ENCODE measurements around the gene INCA1. TPM values are rescaled to one million over a fixed set of nuclear protein-coding genes. Genes with fewer than 3 reads are reported as not detected.

The INCA1 gene
- total RNA-seq, 4 donors from 2014 or later: 0.73 to 1.4 (median 1.2) TPM

DNA sequence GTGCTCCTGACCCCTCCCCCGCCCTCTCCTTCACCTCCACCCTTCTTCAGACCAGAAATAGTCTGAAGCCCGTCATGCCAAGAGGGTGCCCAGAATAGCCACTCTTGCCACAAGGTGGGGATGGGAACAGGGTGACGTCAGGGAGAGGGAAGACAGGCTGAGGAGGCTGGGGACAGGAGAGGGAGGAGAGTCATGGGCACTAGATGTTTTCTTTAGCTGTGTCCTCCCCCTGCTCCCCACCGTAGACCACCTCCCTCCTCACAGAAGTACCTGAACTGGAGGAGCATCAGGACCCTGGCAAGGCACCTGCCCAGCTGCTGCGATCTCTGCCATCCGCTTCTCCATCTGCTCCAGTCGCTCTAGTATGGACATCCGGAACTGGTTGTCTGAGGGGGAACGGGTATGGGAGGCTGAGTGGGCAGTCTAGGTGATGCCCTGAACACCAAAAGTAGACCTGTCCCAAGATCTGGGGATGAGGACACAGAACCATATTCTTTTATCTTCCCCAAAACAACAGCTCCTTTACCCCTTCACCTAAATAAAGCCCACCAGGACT is 23.1 kb downstream of the INCA1 start:
- WGBS: 91% methylated on average over 9 of the region's 9 CpGs
- H3K27me3 ChIP-seq: no peaks in the 10 kb centered on the region
- H3K36me3 ChIP-seq: peaks cover 87% of the 10 kb centered on the region
- no peak for TF ChIP-seq POLR2AphosphoS5 (IDR thresholded peaks at IDR 0.05)
- no peak for TF ChIP-seq POLR2A (IDR thresholded peaks at IDR 0.05)
- TF ChIP-seq, protein P1, sequence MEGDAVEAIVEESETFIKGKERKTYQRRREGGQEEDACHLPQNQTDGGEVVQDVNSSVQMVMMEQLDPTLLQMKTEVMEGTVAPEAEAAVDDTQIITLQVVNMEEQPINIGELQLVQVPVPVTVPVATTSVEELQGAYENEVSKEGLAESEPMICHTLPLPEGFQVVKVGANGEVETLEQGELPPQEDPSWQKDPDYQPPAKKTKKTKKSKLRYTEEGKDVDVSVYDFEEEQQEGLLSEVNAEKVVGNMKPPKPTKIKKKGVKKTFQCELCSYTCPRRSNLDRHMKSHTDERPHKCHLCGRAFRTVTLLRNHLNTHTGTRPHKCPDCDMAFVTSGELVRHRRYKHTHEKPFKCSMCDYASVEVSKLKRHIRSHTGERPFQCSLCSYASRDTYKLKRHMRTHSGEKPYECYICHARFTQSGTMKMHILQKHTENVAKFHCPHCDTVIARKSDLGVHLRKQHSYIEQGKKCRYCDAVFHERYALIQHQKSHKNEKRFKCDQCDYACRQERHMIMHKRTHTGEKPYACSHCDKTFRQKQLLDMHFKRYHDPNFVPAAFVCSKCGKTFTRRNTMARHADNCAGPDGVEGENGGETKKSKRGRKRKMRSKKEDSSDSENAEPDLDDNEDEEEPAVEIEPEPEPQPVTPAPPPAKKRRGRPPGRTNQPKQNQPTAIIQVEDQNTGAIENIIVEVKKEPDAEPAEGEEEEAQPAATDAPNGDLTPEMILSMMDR (IDR thresholded peaks at IDR 0.05): no peak
- no peak for TF ChIP-seq EP300 (IDR thresholded peaks at IDR 0.05)
- no peak for DNase-seq (ENCODE audit: low spot score in 2 of 2)
- H3K9me3 ChIP-seq: no peaks in the 10 kb centered on the region
- H3K4me3 ChIP-seq: no peak overlapping the region
- no peak overlapping the region for H3K27ac ChIP-seq
- peaks cover 9% of the 10 kb centered on the region for H3K4me1 ChIP-seq

DNA sequence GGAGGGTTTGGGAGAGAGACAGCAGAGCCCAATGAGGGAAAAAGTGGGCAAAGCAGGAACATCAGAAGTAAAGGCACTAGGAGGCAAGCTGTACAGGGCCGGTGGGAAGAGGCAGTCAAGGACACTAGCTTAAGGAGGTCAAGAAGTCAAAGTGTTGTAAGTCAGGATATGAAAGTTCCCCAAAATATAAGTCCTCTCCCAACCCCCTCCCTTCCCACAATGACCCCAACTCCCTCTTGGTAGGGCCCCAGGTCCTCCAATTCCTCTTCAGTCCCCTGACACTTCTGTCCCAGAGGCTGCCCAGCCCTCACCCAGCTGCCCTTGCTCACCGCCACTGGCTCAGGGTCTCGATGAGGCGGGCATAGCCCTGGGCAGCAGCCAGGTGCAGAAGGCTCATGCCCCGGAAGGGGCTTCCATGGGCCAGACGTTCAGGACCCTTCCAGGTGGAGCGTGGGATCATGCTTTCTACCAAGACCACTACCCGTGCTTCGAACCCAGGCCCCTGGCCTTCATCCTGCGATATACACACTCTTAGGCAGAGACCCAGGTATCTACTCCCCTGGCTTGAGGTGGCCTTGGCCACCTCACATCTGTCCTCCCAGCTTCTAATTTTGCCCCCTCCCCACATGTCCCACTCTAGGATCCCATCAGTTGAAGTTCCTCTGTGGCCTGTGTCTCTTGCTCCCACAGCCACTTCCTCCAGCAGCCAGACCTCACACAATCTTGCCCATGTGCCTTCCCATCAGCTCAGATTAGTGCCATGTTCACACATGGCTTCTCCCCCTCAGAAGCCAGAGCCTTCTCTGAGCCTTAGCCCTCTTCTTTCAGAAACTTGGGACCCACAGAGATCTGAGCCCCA is 23.8 kb downstream of the INCA1 start:
- DNase-seq (ENCODE audit: low spot score in 2 of 2): no peak
- Histone ChIP-seq H3K27ac (no peak overlapping the region), H3K4me1 (peaks cover 16% of the 10 kb centered on the region), H3K36me3 (peaks cover 80% of the 10 kb centered on the region), H3K27me3 (no peaks in the 10 kb centered on the region), H3K4me3 (no peak overlapping the region), H3K9me3 (no peaks in the 10 kb centered on the region)
- WGBS: 92% methylated on average over 10 of the region's 10 CpGs
- TF ChIP-seq, protein P1 (IDR thresholded peaks at IDR 0.05): no peak
- TF ChIP-seq POLR2A (IDR thresholded peaks at IDR 0.05): no peak
- TF ChIP-seq EP300 (IDR thresholded peaks at IDR 0.05): no peak
- TF ChIP-seq POLR2AphosphoS5 (IDR thresholded peaks at IDR 0.05): no peak

DNA sequence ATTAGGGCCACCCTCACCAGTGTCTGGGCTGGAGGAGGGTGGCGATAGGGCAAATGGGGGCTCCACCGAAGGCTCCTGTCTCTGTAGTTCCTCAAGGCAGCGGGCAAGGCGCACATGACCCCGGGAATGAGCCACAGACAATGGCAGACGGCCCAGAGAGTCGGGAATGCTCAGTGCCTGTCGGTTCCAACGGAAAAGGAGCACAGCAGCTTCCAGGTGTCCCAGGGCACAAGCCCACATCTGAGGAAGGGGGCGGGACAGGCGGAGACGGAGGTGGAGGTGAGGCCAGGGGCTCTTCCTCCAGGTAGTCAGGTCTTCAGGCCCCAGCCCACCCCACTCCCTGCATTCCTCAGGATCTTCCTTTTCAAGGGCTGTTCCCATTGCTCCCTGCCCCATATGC is 24.6 kb downstream of the INCA1 start:
- no peak for TF ChIP-seq POLR2A (IDR thresholded peaks at IDR 0.05)
- Histone ChIP-seq H3K4me3 (no peak overlapping the region), H3K27me3 (no peaks in the 10 kb centered on the region), H3K36me3 (peaks cover 73% of the 10 kb centered on the region), H3K4me1 (peaks cover 22% of the 10 kb centered on the region), H3K27ac (no peak overlapping the region), H3K9me3 (no peaks in the 10 kb centered on the region)
- 80% methylated on average over 10 of the region's 12 CpGs for WGBS
- no peak for DNase-seq (ENCODE audit: low spot score in 2 of 2)

DNA sequence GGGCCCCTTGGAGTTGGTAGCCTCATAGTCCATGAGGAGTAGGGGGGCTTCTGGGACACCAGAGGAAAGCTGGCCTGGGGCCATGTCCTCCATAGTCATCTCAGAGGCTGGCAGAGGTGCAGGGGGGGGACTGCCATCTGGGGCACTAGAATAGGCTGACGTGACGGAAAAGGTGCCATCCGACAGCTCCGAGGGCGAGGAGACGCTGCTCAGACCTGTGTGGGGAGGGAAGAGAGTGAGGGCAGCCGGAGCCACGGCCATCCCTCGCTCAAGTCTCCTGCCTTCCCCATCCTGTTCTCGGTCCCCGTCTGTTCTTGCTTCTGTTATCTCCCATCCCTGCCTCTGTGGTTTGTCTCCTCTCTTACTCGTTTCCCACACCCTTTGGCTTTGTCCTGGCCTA is 25.0 kb downstream of the INCA1 start:
- TF ChIP-seq EP300 (IDR thresholded peaks at IDR 0.05): no peak
- no peak for TF ChIP-seq POLR2A (IDR thresholded peaks at IDR 0.05)
- TF ChIP-seq, protein P1 (IDR thresholded peaks at IDR 0.05): no peak
- no peak for TF ChIP-seq POLR2AphosphoS5 (IDR thresholded peaks at IDR 0.05)
- no peak for DNase-seq (ENCODE audit: low spot score in 2 of 2)
- peaks cover 22% of the 10 kb centered on the region for H3K4me1 ChIP-seq
- WGBS: 88% methylated on average over 12 of the region's 12 CpGs
- peaks cover 69% of the 10 kb centered on the region for H3K36me3 ChIP-seq
- H3K27me3 ChIP-seq: no peaks in the 10 kb centered on the region
- no peak overlapping the region for H3K27ac ChIP-seq
- no peaks in the 10 kb centered on the region for H3K9me3 ChIP-seq
- H3K4me3 ChIP-seq: no peak overlapping the region

DNA sequence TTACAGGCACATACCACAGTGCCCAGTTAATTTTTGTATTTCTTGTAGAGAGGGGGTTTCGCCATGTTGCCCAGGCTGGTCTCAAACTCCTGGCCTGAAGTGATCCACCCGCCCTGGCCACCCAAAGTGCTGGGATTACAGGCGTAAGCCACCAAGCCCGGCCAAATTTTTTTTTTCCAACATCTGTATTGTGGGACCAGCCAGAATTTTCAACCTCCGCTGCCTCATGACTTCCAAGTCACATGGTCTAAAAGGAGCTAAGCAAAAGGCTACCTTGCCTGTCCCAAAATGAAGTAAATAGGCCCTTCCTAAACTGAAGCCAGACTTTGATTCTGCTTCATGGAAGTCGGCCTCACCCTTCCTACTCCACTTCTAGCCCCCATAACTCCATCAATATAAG is 25.5 kb downstream of the INCA1 start:
- H3K36me3 ChIP-seq: peaks cover 64% of the 10 kb centered on the region

DNA sequence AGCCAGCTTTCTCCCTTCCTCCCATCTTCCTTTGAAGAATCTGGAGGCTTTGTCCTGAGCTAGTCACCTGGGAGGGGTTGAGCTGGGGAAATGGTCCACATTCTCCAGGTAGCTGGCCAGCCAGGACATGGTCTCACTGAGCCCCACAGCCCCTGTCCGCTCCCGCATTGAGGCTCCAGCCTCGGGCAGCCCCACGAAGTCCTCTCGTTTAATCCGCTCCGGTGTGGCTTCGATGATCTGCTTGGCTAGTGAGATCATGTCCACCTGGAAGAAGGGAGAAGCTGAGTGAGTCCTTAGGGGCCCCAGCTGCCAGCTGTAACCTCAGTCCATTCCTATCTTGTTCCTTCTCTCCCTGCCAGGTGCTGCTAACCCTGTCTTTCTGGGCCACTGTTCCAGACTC is 27.0 kb downstream of the INCA1 start:
- TF ChIP-seq POLR2A (IDR thresholded peaks at IDR 0.05): no peak
- TF ChIP-seq POLR2AphosphoS5 (IDR thresholded peaks at IDR 0.05): no peak
- TF ChIP-seq, protein P1 (IDR thresholded peaks at IDR 0.05): no peak
- no peak for TF ChIP-seq EP300 (IDR thresholded peaks at IDR 0.05)
- Histone ChIP-seq H3K4me1 (peaks cover 37% of the 10 kb centered on the region), H3K36me3 (peaks cover 48% of the 10 kb centered on the region), H3K9me3 (no peaks in the 10 kb centered on the region), H3K27me3 (no peaks in the 10 kb centered on the region), H3K27ac (no peak overlapping the region), H3K4me3 (no peak overlapping the region)
- no peak for DNase-seq (ENCODE audit: low spot score in 2 of 2)
- WGBS: 89% methylated on average over 8 of the region's 8 CpGs

More for the DNA sequence above, 25.5 kb downstream of the INCA1 start:
- Histone ChIP-seq H3K4me3 (no peak overlapping the region), H3K27me3 (no peaks in the 10 kb centered on the region), H3K27ac (no peak overlapping the region), H3K9me3 (no peaks in the 10 kb centered on the region), H3K4me1 (peaks cover 22% of the 10 kb centered on the region)
- no peak for DNase-seq (ENCODE audit: low spot score in 2 of 2)
- WGBS: 78% methylated on average over 6 of the region's 6 CpGs
- TF ChIP-seq EP300 (IDR thresholded peaks at IDR 0.05) (no peak), POLR2A (IDR thresholded peaks at IDR 0.05) (no peak)

Data from suprapubic skin (tissue), 4 donors.